ENCODE results near the gene ZNF236.

DNA sequence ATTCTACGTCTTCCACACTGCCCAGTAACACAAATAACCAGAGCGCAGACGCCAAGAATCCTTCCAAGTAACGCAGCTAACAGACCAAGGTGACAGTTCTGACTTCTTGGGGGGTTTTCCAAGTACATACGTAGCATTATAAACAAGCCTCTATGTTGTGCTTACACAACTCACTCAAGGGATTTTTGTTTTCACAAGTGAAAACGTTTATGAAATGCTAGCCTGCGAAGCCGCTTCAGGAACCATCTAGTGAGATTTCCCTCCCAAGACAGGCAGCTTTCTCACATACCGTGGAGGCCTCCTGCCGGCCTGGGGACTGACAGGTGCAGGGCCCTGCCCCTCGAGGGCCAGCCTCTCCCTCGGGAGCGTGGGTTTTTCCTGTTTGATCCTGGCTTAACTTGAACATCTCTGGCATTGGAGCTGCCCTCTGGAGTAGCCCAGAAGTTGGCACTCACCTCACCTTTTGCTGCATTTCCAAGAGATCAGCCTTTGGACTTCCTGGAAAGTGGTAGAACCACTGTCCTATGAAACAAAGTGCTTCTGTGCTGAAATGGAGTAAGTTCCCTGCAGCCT, 159.1 kb downstream of the ZNF236 start:
- TF ChIP-seq HDAC2 (IDR thresholded peaks at IDR 0.05): no peak
- no peak for TF ChIP-seq CEBPB (IDR thresholded peaks at IDR 0.05)
- TF ChIP-seq CTCF (IDR thresholded peaks at IDR 0.05): no peak
- TF ChIP-seq SMC3 (IDR thresholded peaks at IDR 0.05): no peak
- TF ChIP-seq EP300 (IDR thresholded peaks at IDR 0.05): no peak
- TF ChIP-seq HEYL (CRISPR knock-in tag; IDR thresholded peaks at IDR 0.05): no peak

Data from A549 (cell line).